GM18507 (cell line): ENCODE measurements around the gene SUN5.

Experiments
- DNase-seq: peaks from one replicate; pipeline ENCODE4 v3.0.0; 2011; ENCODE audit warnings: low read depth; ENCODE audit not compliant: insufficient read length; ENCODE audit errors: extremely low spot score
- FAIRE-seq: peaks from 2 replicates; lab custom pipeline; 2011; peaks lifted over from hg19 to GRCh38; lab: Jason Lieb, UNC

Gene SUN5

DNA sequence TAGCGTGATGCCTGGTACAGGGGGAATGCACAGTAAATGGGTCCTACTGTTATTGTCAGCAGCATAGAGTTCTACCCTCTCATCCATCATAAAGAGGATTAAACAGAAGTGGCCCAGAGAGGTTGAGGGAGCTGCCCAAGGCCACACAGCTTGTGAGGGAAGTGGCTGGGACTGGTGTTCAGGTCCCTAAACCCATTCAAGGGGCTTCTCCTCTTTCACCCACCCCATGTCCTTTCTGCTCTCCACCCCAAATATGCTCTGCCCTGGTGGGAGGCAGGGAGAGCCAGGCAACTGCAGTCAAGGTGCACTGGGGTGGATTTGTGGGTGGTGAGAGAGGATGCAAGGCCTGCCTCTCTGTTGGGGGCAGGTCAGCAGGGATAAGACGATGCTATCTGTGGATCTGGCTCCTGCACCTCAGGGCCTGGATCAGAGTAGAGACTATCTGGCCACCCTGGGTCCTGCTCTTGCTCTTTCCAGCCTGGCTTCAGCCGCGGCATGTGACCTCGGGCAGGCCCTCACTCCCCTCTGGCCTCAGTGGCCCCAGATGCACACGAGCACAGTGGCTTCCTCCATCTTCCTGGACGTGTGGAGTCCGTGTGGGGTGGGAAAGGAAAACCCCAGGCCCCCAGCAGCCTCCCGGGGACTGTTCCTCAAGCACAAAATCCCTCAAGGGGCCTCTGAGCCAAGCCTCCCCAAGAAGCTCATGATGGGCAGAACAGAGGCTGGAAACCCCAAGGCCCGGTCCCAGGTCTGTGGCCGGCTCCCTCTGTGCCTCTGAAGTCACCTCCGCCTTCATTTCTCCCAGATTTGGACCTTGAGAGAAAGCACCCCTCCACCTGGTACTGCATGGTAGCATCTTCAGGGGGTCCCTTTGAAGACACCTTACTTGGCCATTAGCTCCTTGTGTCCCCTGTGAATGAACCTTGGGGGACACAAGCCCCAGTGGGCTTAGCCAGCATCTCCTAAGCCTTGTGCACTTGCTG, 23.8 kb upstream of the SUN5 start:
- DNase-seq, result no peak

DNA sequence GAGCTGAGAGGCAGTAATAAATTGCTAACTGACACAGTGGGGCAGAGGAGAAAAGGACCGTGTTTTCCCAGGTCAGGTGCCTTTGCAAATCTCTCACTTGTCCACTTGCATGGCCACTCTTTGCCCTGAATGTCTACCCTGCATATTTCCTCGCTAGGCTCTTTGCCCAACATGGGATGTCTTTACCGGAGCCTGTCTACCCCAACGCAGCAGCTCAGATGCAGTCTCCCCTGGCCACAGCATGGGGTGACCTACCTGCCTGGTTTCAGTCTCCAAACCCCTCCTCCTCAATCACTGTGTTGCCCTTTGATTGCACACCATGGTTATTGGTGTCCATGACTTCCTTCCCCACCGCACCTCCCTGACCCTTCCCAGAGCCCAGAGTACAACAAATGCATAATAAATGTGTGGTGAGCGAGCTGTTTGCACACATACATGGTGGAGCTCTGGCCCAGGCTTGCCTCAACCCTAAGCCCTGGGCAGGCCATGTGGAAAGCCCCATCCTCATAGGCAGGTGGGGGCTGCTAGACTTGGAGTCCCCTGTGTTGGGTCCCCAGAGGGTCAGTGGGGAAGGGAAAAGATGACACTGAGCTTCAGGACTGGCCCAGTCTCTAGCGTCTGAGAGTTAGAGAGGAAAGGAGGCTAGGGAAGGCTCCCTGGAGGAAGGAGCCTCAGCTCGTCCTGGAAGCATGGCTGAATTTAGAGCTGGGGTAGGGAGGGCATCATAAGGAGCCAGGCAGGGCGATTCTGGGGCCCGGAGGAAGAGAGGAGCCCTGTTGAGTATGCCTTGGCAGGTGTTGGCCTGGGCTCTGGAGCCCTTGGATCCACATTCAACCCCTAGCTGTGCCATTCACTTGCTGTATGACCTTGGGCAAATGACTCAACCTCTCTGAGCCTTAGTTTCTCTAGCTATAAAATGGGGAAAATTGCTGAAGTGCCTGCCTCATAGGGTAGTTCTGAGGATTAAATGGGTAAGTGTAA, 22.8 kb upstream of the SUN5 start:
- FAIRE-seq (no peak), DNase-seq (no peak)

More for the DNA sequence above, 23.8 kb upstream of the SUN5 start:
- no peak for FAIRE-seq

DNA sequence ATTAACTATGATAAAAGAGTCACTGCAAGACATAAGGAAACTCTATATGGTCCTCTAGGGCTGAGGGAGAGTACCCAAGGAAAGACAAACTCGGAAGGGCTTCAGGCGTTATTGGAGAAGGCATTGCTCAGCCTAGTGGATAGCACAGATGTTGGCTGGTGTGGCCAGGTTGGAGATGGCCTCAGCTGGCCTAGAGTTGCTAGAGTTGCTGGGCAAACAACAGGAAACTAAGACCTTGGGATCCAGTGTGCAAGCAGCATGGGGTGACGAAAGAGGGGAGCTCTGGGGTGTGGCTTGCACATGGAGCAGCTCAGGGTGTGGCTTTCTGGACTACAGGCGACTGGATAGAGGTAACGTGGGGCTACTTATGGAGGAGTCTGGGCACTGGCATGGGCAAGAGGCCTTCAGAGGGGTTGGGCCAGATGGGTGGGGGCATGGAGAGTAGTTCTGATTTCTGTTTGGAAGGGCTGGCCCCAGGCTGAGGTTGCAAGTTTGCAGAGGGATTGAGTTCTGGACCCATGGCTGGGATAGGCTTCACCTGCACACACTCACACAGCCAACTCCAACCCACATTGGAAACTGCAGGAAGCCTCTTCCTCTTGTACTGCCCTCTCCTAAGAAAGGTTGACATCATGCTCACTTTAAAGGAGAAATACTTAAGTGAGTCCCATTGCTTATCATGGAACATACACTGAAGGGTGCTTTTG, 22.0 kb upstream of the SUN5 start:
- DNase-seq, result no peak
- FAIRE-seq, result no peak

DNA sequence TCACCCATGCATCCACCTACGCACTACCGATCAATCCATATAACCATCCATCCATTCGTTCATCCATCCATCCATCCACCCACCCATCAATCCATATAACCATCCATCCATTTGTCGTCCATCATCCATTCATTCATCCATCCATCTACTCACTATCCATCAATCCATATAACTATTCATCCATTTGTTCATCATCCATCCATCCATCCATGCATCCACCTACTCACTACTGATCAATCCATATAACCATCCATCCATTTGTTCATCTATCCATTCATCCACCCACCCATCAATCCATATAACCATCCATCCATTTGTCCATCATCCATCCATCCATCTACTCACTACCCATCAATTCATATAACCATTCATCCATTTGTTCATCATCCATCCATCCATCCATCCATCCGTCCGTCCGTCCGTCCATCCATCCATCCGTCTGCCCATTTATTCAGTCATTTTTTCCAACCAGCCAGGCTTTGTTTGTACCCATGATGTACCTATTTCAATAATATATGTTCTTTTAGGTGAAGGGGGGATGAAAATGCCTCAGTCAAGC, 21.2 kb upstream of the SUN5 start:
- no peak for FAIRE-seq
- no peak for DNase-seq

DNA sequence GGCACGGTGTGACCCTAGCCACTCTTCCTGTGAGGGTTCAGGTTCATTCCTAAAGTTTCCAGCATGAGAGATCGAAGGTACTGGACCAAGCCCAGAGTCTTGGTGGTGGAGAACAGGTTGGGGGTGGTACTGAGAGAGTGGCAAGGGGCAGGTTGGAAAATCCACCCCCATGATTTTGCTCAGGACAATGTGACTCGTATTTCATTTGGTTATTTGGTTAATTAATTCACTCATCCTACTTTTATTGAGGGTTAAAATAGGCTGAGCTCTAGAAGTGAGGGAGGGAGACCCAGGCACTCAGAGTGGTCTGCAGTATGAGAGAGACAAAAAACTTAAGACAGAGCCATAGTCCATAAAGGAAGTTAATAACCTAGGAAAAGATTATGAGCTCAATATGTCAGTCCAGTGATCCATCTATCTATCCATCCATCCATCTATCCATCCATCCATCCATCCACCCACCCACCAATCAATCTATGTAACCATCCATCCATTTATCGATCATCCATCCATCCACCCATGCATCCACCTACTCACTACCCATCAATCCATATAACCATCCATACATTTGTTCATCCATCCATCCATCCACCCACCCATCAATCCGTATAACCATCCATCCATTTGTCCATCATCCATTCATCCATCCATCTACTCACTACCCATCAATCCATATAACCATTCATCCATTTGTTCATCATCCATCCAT, 20.5 kb upstream of the SUN5 start:
- FAIRE-seq, result no peak
- DNase-seq, result no peak

DNA sequence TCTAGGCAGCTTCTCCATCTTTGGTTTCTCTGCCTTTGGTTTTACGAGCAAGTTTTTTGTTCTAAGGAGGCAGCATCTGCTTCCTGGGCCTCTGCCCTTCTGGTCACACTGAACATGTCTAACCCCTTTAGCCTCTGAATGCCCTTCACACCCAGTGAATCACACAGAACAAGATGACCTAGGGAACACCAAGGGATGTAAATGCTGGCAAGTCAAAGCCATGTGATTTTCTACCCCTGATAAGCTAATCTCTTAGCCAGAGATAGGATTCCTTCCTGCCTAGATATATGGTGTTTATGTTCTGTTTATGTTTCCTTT, 20.0 kb upstream of the SUN5 start:
- DNase-seq (no peak), FAIRE-seq (no peak)

DNA sequence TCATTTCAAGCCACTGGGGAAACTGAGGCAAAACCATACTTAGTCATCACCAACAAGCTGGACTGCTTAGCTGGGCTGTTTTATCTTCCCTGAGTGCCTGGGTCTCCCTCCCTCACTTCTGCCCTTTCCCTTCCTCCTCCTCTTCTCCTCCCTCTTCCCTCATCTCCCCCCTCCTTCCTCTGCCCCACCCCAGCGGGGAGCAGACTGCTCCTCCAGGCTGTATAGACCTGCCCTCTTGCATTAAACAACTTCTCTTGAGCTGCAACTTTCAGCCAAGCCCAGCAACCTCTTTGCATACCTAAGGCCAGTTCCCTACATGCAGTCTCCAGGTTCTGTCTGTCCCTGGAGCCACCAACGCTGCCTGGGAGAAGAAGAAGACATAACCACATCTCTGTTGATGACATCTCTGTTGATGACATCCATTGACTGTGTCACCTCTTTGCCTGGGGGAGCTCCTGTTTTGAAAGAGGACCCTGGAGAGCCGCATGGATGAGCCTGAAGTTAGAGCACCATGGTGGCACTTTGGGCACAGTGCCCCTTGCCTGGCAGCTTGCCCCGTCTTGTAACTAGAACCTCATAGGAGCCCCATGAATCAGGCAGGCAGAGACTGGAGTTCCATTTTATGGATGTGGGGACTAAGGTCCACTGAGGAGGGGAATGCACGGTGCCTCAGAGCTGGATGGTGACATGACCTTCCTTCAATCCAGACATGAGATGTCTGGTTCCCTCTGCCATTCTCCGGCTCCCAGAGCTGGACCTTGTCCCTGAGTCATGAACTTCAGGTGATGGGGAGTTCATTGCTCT, 19.4 kb upstream of the SUN5 start:
- DNase-seq (no peak), FAIRE-seq (no peak)

DNA sequence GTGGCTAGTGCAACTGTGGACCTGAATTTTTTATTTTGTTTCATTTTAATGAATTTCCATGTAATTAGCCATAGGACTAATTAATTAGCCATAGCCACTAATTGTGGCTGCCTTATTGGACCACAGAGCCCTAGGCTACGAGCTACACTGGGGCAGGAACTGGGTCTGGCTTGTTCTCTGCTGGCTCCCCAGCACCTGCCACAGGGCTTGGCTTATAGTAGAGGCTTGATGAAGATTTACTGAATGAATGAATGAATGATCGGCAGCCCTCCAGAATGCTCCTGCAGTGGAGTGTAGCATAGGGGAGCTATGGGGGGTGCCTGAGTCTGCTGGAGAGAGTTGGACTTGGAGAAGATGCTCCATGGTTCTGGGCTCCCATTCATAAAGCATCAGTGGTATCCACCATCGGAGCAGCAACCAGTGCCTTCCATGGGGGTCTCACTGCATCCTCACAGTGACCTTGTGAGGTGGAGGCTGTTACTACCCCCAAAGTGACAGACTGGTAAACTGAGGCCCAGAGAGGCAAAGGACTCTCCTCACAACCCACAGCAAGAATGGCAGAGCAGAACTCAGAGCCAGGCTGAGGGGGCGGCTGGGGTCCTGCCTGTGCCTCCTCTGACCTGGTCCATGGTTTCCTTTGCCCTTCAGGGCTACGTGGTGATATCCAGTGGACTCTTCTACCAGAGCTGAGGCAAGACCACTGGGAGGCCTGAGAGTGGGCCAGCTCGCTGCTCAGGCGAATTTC, 18.6 kb upstream of the SUN5 start:
- DNase-seq (no peak), FAIRE-seq (no peak)

DNA sequence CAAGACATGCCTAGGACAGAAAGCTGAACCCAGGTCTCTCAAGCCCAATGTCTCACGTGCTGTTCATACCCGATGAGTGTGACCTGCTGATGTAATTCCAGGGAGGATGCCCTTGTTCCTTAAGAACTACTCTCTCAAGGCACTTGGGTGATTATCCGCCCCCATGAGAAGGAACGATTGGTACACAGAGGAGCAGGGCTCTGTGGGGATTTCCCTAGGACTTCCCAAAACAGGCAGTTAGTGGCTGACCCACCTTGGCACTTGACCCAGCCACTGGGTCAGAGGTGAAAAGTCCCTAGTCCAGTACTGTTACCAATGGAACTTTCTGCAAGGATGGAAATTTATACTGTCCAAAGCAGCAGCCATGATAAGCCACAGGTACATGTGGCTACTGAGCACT, 18.1 kb upstream of the SUN5 start:
- DNase-seq, result no peak
- no peak for FAIRE-seq

DNA sequence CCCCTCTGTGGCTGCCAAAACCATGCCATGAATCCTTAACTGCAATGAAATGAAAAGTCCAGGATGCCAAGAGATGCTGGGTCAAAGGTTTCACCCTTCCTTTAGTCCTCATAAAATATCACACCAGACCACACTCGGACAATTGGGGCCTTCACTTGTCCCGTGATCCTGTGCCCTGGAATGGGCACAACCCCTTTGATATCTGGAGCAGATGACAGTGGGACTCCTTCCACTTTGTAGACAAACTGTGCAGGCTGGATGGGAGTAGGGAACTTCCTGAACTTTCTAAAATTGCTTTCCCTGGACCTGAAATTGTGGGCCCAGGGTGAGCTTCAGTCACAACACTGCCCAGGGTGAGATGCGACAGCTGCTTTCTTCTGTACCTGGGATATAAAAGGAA, 17.6 kb upstream of the SUN5 start:
- no peak for FAIRE-seq
- no peak for DNase-seq

DNA sequence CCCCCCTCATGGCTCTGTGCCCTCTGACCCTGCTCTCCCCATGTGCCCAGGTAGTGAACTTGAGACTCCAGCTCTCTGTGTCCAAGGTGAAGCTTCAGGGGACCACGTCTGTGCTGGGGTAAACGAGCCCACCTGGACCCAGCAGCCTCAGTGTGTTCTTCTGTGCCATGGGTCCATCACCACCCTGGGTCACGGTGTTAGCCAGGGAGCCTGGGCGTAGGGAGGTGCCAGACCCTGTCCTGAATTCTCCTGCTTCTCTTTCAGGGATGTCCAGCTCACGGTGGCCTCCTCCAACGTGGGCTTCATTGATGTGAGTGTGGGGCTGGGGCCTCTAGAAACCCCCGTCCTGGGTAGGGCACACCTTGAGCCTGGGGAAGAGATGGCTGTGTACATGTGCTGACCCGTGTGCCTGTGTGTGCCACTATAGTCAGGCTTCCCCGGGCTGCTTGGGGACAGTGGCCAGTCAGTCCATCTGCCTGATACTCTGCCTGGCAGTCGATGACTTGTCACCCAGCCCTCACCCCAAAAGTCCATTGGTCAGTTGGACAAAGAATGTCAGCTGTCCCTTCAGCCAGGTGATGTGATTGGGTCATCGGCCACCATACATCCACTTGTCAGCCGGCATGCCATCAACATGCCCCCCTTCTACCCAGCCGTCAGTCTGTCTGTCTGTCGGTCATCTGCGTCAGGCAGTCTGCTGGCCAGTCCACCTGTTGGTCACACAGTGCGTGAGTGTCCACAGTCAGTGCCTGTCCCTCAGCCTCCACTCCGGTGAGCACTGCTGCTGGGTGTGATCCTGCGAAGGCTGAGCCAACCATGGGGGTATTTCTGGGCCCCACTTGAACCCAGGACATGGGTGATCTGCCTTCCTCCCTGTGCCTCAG, 16.3 kb upstream of the SUN5 start:
- FAIRE-seq (no peak), DNase-seq (no peak)

DNA sequence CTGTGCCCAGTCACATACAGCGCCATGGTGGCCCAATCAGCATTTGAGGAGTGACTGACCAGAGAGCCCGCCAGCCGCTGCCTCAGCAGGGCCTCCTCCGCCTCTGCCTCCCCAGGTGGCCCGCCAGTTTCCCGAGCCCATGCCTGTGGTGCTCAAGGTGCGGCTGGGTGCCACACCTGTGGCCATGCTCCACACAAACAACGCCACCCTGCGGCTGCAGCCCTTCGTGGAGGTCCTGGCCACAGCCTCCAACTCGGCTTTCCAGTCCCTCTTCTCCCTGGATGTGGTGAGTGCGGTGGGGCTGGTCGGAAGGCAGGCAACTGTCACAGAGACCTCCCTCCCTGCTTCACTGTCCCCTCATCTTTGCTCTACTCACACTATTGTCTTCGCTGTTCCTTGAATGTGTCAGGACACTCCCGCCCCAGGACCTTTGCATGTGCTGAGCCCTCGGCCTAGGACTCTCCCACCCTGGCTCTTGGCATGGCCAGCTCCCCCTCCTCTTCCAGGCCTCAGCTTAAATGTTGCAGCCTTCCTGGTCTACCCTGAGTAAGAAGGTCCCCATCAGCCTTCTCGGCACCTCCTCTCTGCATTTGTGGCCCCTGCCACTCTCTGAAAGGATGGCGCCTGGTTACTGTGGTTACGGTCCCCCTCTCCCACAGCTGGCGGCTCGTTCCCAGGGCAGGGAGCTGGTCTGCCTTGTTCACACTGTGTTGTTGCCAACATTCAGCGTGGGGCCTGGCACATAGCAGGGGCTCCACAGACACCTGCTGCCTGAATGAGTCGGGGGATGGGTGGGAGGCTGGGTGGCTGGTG, 15.4 kb upstream of the SUN5 start:
- FAIRE-seq (no peak), DNase-seq (no peak)

DNA sequence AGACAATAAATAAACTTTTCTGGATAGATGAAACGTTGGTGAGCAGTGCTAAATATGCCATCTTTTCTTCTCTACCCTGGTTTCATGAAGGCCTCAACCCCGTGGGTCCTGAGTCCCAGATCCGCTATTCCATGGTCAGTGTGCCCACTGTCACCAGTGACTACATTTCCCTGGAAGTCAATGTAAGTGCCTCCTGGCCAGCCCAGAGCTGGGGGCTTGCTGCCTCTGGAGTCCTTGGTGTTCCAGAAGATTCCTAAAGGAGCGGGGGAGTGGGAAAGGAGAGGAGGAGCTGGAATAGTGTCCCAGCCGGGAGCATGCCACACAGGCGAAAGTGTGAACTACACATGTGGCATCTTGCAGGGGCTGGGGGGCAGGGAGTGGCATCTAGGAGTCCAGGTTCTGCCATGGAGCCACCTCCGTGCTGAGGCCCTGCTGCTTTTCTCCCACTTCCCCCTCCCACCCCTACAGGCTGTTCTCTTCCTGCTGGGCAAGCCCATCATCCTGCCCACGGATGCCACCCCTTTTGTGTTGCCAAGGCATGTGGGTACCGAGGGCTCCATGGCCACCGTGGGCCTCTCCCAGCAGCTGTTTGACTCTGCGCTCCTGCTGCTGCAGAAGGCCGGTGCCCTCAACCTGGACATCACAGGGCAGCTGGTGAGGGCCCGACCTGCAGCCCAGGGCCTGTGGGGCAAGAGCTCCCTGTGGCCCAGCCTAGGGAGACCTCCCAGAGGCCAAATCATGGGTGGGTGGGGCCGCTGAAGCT, 14.1 kb upstream of the SUN5 start:
- no peak for FAIRE-seq

DNA sequence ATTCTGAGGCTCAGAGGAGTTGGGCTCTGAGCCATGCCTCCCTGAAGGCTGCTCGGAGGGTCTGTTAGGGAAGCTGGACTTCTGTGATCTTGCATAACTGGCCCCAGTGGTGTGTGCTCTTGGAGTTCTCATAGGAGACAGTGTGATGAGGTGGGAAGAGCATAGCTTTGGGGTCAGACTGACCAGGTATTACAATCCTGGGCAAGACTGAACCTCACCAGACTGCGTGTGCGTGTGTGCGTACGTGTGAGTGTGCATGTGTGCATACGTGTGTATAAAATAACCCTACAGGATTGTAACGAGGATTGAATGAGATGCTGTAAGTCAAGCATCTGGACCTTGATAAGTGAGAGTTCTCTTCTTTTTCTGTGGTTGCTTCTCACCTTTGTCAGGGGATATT, 13.3 kb upstream of the SUN5 start:
- no peak for FAIRE-seq

More for the DNA sequence above, 14.1 kb upstream of the SUN5 start:
- no peak for DNase-seq

DNA sequence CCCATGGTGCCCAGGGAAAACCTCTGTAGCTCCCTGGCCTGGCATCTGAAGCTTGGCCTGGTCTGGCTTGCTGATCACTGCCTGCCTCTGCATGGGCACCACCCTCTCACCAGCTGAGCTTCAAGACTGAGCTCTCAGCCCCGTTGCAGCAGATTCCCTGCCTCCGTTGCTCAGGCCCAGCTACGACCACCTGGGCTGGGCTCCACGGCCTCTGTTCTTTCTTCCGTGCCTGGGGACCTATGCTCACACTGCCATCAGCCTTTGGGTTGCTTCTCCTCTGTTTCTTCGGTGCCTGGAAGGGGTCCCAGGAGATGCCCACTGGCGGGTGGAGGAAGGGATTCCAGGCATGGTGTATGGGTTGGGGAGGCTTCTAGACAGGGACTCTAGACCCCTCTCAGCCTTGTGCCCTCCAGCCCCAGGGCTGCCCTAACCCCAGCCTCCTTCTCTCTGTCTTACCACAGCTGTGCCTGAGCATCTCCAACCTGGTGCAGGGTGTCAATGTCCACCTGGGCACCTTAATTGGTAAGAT, 12.4 kb upstream of the SUN5 start:
- DNase-seq (no peak), FAIRE-seq (no peak)

More for the DNA sequence above, 13.3 kb upstream of the SUN5 start:
- no peak for DNase-seq
